Neuronal stem cell (in vitro differentiated cells): ENCODE data around the gene STOML1.

Experiments
- DNase-seq: peaks from one replicate; pipeline ENCODE4 v3.0.0-alpha.2; 2013; ENCODE audit warnings: low spot score
- H2AFZ ChIP-seq: one replicate; pipeline ENCODE4 v1.6.1; 2013; ENCODE audit warnings: mild to moderate bottlenecking, low read length, inconsistent platforms
- H2AK5ac ChIP-seq: 2 replicates; pipeline ENCODE4 v1.6.1; 2013; ENCODE audit warnings: low read depth, mild to moderate bottlenecking, inconsistent platforms, low read length, moderate library complexity, mixed read lengths
- H2BK120ac ChIP-seq: 2 replicates; pipeline ENCODE4 v1.6.1; 2013; ENCODE audit warnings: low read depth, mild to moderate bottlenecking, inconsistent platforms, low read length, moderate library complexity, mixed read lengths
- H2BK12ac ChIP-seq: one replicate; pipeline ENCODE4 v1.6.1; 2013; ENCODE audit warnings: low read length, inconsistent platforms
- H2BK15ac ChIP-seq: 2 replicates; pipeline ENCODE4 v1.6.1; 2013; ENCODE audit warnings: mild to moderate bottlenecking, low read length, inconsistent platforms, mixed read lengths
- H2BK5ac ChIP-seq: one replicate; pipeline ENCODE4 v1.6.1; 2013; ENCODE audit warnings: inconsistent platforms, mild to moderate bottlenecking, low read length, moderate library complexity
- H3K14ac ChIP-seq: one replicate; pipeline ENCODE4 v1.6.1; 2013; ENCODE audit warnings: low read length, inconsistent platforms
- H3K18ac ChIP-seq: 2 replicates; pipeline ENCODE4 v1.6.1; 2013; ENCODE audit warnings: low read length, inconsistent platforms
- H3K23ac ChIP-seq: 2 replicates; pipeline ENCODE4 v1.6.1; 2013; ENCODE audit warnings: low read depth, mild to moderate bottlenecking, mixed read lengths, low read length, inconsistent platforms; ENCODE audit not compliant: poor library complexity
- H3K27ac ChIP-seq: replicated peaks from 3 replicates; pipeline ENCODE4 v1.5.1; 2013; ENCODE audit warnings: low read length, inconsistent platforms
- H3K27me3 ChIP-seq, 3 experiments: 2 replicates each; pipeline ENCODE4 v1.6.1; 2013; ENCODE audit warnings: low read length in 3 of 3, mild to moderate bottlenecking in 2 of 3, inconsistent platforms in 1 of 3, low read depth in 1 of 3, mixed read lengths in 1 of 3, moderate library complexity in 1 of 3; ENCODE audit not compliant: control insufficient read depth in 3 of 3, insufficient read depth in 3 of 3
- H3K36me3 ChIP-seq, 2 donors: replicated peaks in 1 of 2; 2 replicates each; pipeline ENCODE4 v1.6.1; 2013; ENCODE audit warnings: low read length in 2 of 2; ENCODE audit not compliant: control insufficient read depth in 2 of 2, insufficient read depth in 2 of 2
- H3K4ac ChIP-seq: 2 replicates; pipeline ENCODE4 v1.6.1; 2013; ENCODE audit warnings: inconsistent platforms, mild to moderate bottlenecking, low read length, moderate library complexity
- H3K4me1 ChIP-seq, 2 donors: 1 replicate in 1 of 2; 2 replicates in 1 of 2; pipeline ENCODE4 v1.6.1; 2013; ENCODE audit warnings: low read length in 2 of 2, low read depth in 1 of 2; ENCODE audit not compliant: control insufficient read depth in 2 of 2, insufficient read depth in 1 of 2
- H3K4me2 ChIP-seq: one replicate; pipeline ENCODE4 v1.6.1; 2013; ENCODE audit warnings: mild to moderate bottlenecking, low read length, inconsistent platforms; ENCODE audit not compliant: insufficient read depth, poor library complexity, severe bottlenecking
- H3K4me3 ChIP-seq, 2 donors: 2 replicates each; pipeline ENCODE4 v1.5.1; 2013; ENCODE audit warnings: low read length in 2 of 2, mild to moderate bottlenecking in 2 of 2, inconsistent platforms in 1 of 2, moderate library complexity in 1 of 2
- H3K79me1 ChIP-seq: one replicate; pipeline ENCODE4 v1.6.1; 2013; ENCODE audit warnings: low read depth, mild to moderate bottlenecking, inconsistent platforms, low read length, moderate library complexity
- H3K9ac ChIP-seq: one replicate; pipeline ENCODE4 v1.6.1; 2013; ENCODE audit warnings: mild to moderate bottlenecking, low read depth, low read length, inconsistent platforms; ENCODE audit not compliant: poor library complexity
- H3K9me3 ChIP-seq, 2 donors: replicated peaks in 1 of 2; 2 replicates each; pipeline versions ENCODE3 to v1.6.1; 2013; ENCODE audit warnings: low read length in 2 of 2, mild to moderate bottlenecking in 2 of 2, inconsistent platforms in 1 of 2, low read depth in 1 of 2, mixed read lengths in 1 of 2, moderate library complexity in 1 of 2; ENCODE audit not compliant: control insufficient read depth in 2 of 2, insufficient read depth in 1 of 2
- H4K8ac ChIP-seq: one replicate; pipeline ENCODE4 v1.6.1; 2013; ENCODE audit warnings: low read depth, mild to moderate bottlenecking, inconsistent platforms, low read length, moderate library complexity
- H4K91ac ChIP-seq: one replicate; pipeline ENCODE4 v1.6.1; 2013; ENCODE audit warnings: low read length, low read depth, mild to moderate bottlenecking, inconsistent platforms; ENCODE audit not compliant: poor library complexity
- WGBS, 2 donors: extraction: QIAGEN DNeasy Blood & Tissue Kit; methylation state at CpG; one replicate each; pipeline ENCODE4 v1.1.7; 2013; ENCODE audit warnings: missing lambda C conversion rate in 2 of 2, mixed read lengths in 1 of 2; ENCODE audit not compliant: insufficient read length in 2 of 2, insufficient replicate concordance in 1 of 2; ENCODE audit errors: extremely low coverage in 2 of 2; 5-methylcytosine and 5-hydroxymethylcytosine counted together

STOML1 gene

DNA sequence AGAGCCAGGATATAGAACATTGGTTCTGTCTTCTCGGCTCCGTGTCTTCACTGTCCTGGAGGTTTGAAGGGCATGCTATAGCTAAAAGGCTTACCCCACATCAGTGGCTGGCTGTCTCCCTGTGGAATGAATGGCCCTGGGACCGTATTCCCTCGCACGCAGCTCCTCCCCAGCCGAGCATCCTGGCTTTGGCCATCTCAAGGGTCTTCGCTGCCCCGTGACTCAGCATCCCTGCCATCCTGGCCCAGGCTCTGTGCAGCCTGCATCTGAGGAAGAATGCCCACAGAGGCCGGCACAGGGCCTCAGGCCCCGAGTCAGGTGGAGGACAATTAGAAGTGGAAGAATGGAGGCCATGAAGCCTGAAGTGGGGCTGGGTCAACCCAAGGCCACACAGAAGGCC is 54.8 kb downstream of the STOML1 start:
- Histone ChIP-seq H2BK15ac (no peak overlapping the region), H3K27me3 (no peaks in the 10 kb centered on the region), H4K8ac (no peak overlapping the region), H3K4me1 (peaks cover 23 to 25% of the 10 kb centered on the region in 2 donors), H3K18ac (peak overlapping the region; percentile 37), H2BK5ac (no peak overlapping the region), H3K23ac (no peak overlapping the region), H4K91ac (no peak overlapping the region), H3K9ac (no peak overlapping the region), H3K4ac (no peak overlapping the region), H3K4me2 (no peak overlapping the region), H2BK120ac (no peak overlapping the region), H3K36me3 (no peaks in the 10 kb centered on the region), H2BK12ac (no peak overlapping the region), H3K9me3 (no peaks in the 10 kb centered on the region), H3K4me3 (no peak overlapping the region), H3K27ac (no peak overlapping the region), H2AFZ (no peak overlapping the region), H3K79me1 (peaks cover 6% of the 10 kb centered on the region), H2AK5ac (peak overlapping the region; percentile 64), H3K14ac (no peak overlapping the region)
- no peak for DNase-seq
- WGBS, 2 donors: no CpG with 5 or more reads among the region's 10 CpGs

DNA sequence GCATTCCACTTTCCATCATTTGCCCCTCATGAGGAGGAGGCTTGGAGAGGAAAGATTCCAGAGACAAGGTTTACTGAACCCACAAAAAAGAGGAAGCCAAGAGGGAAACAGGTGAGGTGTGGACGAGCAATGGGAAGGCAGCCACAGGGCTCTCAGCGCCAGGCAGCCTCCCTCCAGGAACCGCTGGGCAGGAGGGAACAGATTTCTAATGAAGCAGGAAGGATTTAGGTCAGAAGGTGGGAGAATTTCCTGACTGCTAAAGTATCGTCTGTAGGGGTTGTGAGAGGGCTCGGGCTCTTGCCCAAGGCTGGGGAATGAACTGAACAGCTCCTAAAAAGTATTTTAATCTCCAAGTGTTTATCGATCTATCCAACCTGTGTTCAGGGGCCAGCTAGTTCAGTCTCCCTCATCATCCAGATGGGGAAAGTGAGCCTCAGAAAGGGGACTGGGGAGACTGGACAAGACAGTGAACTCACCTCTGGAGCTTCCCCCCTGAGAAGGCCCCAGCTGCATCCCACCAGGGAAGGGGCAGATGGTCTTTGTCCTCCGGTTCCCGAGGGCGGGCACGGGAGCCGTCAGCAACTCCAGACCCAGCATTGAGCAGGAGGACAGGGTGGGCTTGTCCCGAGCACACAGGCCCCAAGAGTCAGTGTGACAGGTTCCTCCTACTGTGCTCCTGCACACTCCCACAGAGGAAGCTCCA is 55.4 kb downstream of the STOML1 start:
- DNase-seq: no peak
- no peak overlapping the region for H2BK12ac ChIP-seq
- H3K27ac ChIP-seq: no peak overlapping the region
- H2AK5ac ChIP-seq: peak overlapping the region; percentile 64
- H2AFZ ChIP-seq: no peak overlapping the region
- no peaks in the 10 kb centered on the region for H3K36me3 ChIP-seq
- no peak overlapping the region for H3K23ac ChIP-seq
- no peak overlapping the region for H4K91ac ChIP-seq
- no peak overlapping the region for H3K4me3 ChIP-seq
- H4K8ac ChIP-seq: no peak overlapping the region
- no peak overlapping the region for H2BK15ac ChIP-seq
- H3K27me3 ChIP-seq: no peaks in the 10 kb centered on the region
- no peak overlapping the region for H3K4ac ChIP-seq
- no CpG with 5 or more reads among the region's 12 CpGs for WGBS, 2 donors
- H3K4me1 ChIP-seq: peaks cover 23 to 25% of the 10 kb centered on the region in 2 donors
- H3K4me2 ChIP-seq: no peak overlapping the region
- H3K9me3 ChIP-seq: no peaks in the 10 kb centered on the region
- H3K79me1 ChIP-seq: peaks cover 6% of the 10 kb centered on the region
- H2BK120ac ChIP-seq: no peak overlapping the region
- H3K14ac ChIP-seq: peak overlapping the region; percentile 58
- no peak overlapping the region for H3K9ac ChIP-seq
- no peak overlapping the region for H2BK5ac ChIP-seq
- H3K18ac ChIP-seq: no peak overlapping the region

DNA sequence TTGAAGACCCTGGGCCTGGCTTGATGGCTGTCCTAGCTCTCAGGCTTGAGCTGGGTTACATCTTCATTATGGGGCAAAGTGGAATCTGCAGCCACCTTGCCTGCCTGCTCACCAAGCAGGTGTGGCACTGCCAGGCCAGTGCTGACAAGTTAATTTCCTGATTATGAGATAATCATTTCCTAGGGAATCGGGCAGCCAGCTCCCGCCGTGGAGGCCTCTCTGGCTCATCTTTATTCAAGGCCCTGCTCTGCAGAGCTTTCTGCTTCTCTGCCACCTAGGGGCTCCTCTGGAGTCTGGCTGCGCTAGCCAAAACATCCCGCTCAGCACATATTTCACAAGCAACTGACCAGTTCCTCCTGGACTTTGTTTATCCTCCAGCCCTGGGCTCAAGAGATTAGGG is 55.9 kb downstream of the STOML1 start:
- no peaks in the 10 kb centered on the region for H3K27me3 ChIP-seq
- no peak overlapping the region for H3K18ac ChIP-seq
- no peak for DNase-seq
- peaks cover 23 to 25% of the 10 kb centered on the region in 2 donors for H3K4me1 ChIP-seq
- no peak overlapping the region for H3K23ac ChIP-seq
- no CpG with 5 or more reads among the region's 5 CpGs for WGBS, 2 donors
- no peak overlapping the region for H3K4me2 ChIP-seq
- H3K4me3 ChIP-seq: no peak overlapping the region
- no peak overlapping the region for H4K8ac ChIP-seq
- no peak overlapping the region for H2AFZ ChIP-seq
- no peak overlapping the region for H2AK5ac ChIP-seq
- H3K9ac ChIP-seq: no peak overlapping the region
- H3K27ac ChIP-seq: no peak overlapping the region
- no peak overlapping the region for H3K14ac ChIP-seq
- H2BK12ac ChIP-seq: no peak overlapping the region
- no peak overlapping the region for H2BK15ac ChIP-seq
- no peak overlapping the region for H2BK5ac ChIP-seq
- H3K36me3 ChIP-seq: no peaks in the 10 kb centered on the region
- H2BK120ac ChIP-seq: no peak overlapping the region
- no peaks in the 10 kb centered on the region for H3K9me3 ChIP-seq
- peaks cover 4% of the 10 kb centered on the region for H3K79me1 ChIP-seq
- H3K4ac ChIP-seq: no peak overlapping the region
- H4K91ac ChIP-seq: no peak overlapping the region

DNA sequence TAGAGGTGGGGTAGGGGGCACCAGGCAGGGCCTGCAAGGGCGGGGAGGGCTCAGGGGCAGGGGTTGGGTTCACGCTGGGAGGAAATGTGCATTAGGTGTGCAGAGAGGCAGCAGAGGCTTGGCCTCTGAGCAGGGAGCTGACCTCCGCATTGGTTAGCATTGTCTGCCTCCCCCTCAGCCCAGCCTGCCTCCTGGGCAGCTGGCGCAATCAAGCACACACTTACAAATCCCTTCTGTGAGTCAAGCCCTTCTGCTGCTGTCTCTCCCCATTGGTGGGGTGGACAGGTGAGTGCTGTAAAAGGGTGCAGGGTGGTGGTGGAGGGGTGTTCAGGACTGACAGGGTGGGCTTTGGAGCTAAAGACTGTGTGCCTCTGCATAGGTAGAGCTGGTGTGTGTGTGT is 56.5 kb downstream of the STOML1 start:
- Histone ChIP-seq H2BK5ac (no peak overlapping the region), H2BK12ac (no peak overlapping the region), H3K23ac (no peak overlapping the region), H4K91ac (no peak overlapping the region), H3K27me3 (no peaks in the 10 kb centered on the region), H3K18ac (no peak overlapping the region), H3K4me2 (no peak overlapping the region), H2AK5ac (no peak overlapping the region), H3K4me3 (no peak overlapping the region), H2BK15ac (no peak overlapping the region), H3K9me3 (no peaks in the 10 kb centered on the region), H2AFZ (no peak overlapping the region), H3K9ac (peak overlapping the region; percentile 14), H4K8ac (no peak overlapping the region), H3K4me1 (peaks cover 23 to 25% of the 10 kb centered on the region in 2 donors), H3K79me1 (peaks cover 3% of the 10 kb centered on the region), H3K4ac (no peak overlapping the region), H2BK120ac (no peak overlapping the region), H3K14ac (no peak overlapping the region), H3K36me3 (no peaks in the 10 kb centered on the region), H3K27ac (no peak overlapping the region)
- DNase-seq: peak; percentile 52
- WGBS, 2 donors: no CpG with 5 or more reads among the region's 4 CpGs
